ENCODE measurements around the gene ACYP1.

- TF ChIP-seq CEBPB (IDR thresholded peaks at IDR 0.05; ENCODE audit: borderline replicate concordance, low read depth, low read length) (no peak), HNRNPH1 (optimal IDR thresholded peaks at IDR 0.05; ENCODE audit: low read depth, low read length) (no peak), CTCF (CRISPR knock-in tag; IDR thresholded peaks at IDR 0.05) (no peak), EP300 (IDR thresholded peaks at IDR 0.05; ENCODE audit: low read depth in 2 of 2, low read length in 2 of 2) (no peak), EP300 (CRISPR knock-in tag; IDR thresholded peaks at IDR 0.05; ENCODE audit: borderline replicate concordance) (no peak), ZNF773 (CRISPR knock-in tag; IDR thresholded peaks at IDR 0.05; ENCODE audit: borderline replicate concordance) (no peak)
Measured at GRCh38 chr14:75042035-75042434, 21.8 kb downstream of the ACYP1 start.

All from HepG2 (cell line).